Esophagus muscularis mucosa (tissue), 3 donors: ENCODE data around the gene PLPP4.

Experiments used
- CTCF ChIP-seq, 3 experiments: fragments of 200-600 bp in 2 of 3; fragments of 450-650 bp in 1 of 3; sonication (generic) in 2 of 3; IDR thresholded peaks; one replicate each; pipeline ENCODE4 v1.5.1; 2017 to 2019; ENCODE audit warnings: antibody characterized with exemption in 3 of 3, mild to moderate bottlenecking in 2 of 3, moderate library complexity in 1 of 3
- EP300 ChIP-seq: sonication (generic); formaldehyde crosslinking; IDR thresholded peaks from one replicate; pipeline ENCODE4 v1.6.1; 2017; ENCODE audit warnings: antibody characterized with exemption

DNA sequence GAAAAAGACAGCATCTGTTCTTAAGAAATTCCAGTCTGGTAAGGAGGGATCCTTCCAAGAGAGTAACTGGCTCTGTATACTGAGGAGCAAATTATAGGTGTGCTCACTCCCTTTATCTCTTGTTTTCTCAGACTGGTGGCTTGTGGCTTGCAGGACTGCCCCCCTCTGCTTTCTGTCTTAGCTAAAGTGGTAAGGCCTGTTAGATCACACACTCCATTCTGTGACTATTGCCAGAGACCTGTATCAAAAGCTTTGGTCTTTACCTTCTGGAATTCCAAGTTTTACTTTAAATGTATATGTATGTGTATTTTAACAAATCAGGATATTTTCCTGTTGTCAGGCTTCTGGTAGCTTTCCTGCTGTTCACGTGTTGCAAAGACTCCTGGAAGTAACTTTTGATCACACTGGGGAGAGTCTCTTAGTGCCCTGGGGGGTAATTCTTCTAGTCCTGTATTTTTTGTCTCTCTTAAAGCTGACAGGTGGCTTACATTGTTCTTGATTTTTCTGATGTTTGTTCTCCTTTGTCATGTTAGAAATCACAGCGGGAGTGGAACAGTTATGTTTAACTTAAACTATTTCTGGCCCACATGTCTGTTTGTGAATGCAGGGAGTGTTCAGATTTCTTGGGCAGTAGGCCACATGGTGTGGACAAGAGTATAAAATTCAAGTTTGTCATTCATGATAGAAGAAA, 99.0 kb downstream of the PLPP4 start:
- no peak for TF ChIP-seq CTCF (IDR thresholded peaks at IDR 0.05)
- TF ChIP-seq EP300 = no peak
